Upper lobe of right lung (tissue), 1 donor: ENCODE results near the gene SLC35F3. TPM values are rescaled to one million over a fixed set of nuclear protein-coding genes. Genes with fewer than 3 reads are reported as not detected.

Experiments
- ATAC-seq: fragments of 200-7000 bp; cut with Tn5 transposase; one replicate; pipeline ENCODE4 v1.9.1; 2020; ENCODE audit warnings: mild to moderate bottlenecking, moderate library complexity
- DNase-seq: peaks from one replicate; pipeline ENCODE4 v3.0.0-alpha.2; 2020
- H3K27ac ChIP-seq: fragments of 200-600 bp; one replicate; pipeline ENCODE4 v1.8.0; 2022
- H3K27me3 ChIP-seq: fragments of 200-600 bp; one replicate; pipeline ENCODE4 v1.8.0; 2022; ENCODE audit warnings: mild to moderate bottlenecking
- H3K36me3 ChIP-seq: fragments of 200-600 bp; one replicate; pipeline ENCODE4 v1.8.0; 2022
- H3K4me1 ChIP-seq: fragments of 200-600 bp; one replicate; pipeline ENCODE4 v1.8.0; 2022
- H3K4me3 ChIP-seq: fragments of 200-600 bp; one replicate; pipeline ENCODE4 v1.8.0; 2022; ENCODE audit warnings: mild to moderate bottlenecking
- H3K9me3 ChIP-seq: fragments of 200-600 bp; one replicate; pipeline ENCODE4 v1.8.0; 2022
- CTCF ChIP-seq: fragments of 200-600 bp; IDR thresholded peaks from one replicate; pipeline ENCODE4 v1.8.0; 2022; ENCODE audit warnings: antibody characterized with exemption
- intact Hi-C: fragments of 100-400 bp; cut with DNase I; formaldehyde crosslinking; loops from one replicate; pipeline ENCODE4 v1.11.0; 2022
- total RNA-seq: library from RNA; stranded (reverse); fragmentation: NEBNext Ultra II Directional; extraction: Animal tissue kit (Norgen Biotek cat#: 25700); gene quantifications from one replicate; pipeline ENCODE4 v1.2.1, GENCODE V29; 2021
- donor health status: DM: no; HTN: yes; CAD: no; lungs with severe emphysema.

SLC35F3 gene
- total RNA-seq, 1 donor from 2014 or later, result 0.29 TPM

- Histone ChIP-seq H3K36me3 (no peaks in the 10 kb centered on the region), H3K27me3 (no peaks in the 10 kb centered on the region), H3K4me1 (no peaks in the 10 kb centered on the region), H3K4me3 (no peak overlapping the region), H3K9me3 (no peaks in the 10 kb centered on the region), H3K27ac (no peak overlapping the region)
- no peak for TF ChIP-seq CTCF
- ATAC-seq (no peak), DNase-seq (no peak)
- intact Hi-C loops, result no loop called here
These were observed 55.5 kb downstream of the SLC35F3 start for GRCh38 chr1:233959971-233960370.

GRCh38 chr1:233960386-233960785, 55.9 kb downstream of the SLC35F3 start:
- no peak for DNase-seq
- H3K36me3 ChIP-seq, result no peaks in the 10 kb centered on the region
- H3K4me3 ChIP-seq, result no peak overlapping the region
- H3K27ac ChIP-seq, result no peak overlapping the region
- intact Hi-C loops, result no loop called here
- H3K4me1 ChIP-seq, result no peaks in the 10 kb centered on the region
- H3K27me3 ChIP-seq, result no peaks in the 10 kb centered on the region
- ATAC-seq, result no peak
- no peak for TF ChIP-seq CTCF
- H3K9me3 ChIP-seq, result no peaks in the 10 kb centered on the region

GRCh38 chr1:233962878-233963277, 58.4 kb downstream of the SLC35F3 start:
- Histone ChIP-seq H3K27me3 (no peaks in the 10 kb centered on the region), H3K4me3 (no peak overlapping the region), H3K9me3 (no peaks in the 10 kb centered on the region), H3K27ac (no peak overlapping the region), H3K4me1 (no peaks in the 10 kb centered on the region), H3K36me3 (no peaks in the 10 kb centered on the region)
- TF ChIP-seq CTCF, result no peak
- DNase-seq (no peak), ATAC-seq (no peak)
- intact Hi-C loops, result no loop called here

GRCh38 chr1:233965856-233966255, 61.4 kb downstream of the SLC35F3 start:
- Histone ChIP-seq H3K4me3 (no peak overlapping the region), H3K27ac (no peak overlapping the region), H3K36me3 (no peaks in the 10 kb centered on the region), H3K27me3 (no peaks in the 10 kb centered on the region), H3K4me1 (no peaks in the 10 kb centered on the region), H3K9me3 (no peaks in the 10 kb centered on the region)
- ATAC-seq (no peak), DNase-seq (no peak)
- intact Hi-C loops, result no loop called here
- no peak for TF ChIP-seq CTCF

GRCh38 chr1:233971753-233972152, 67.3 kb downstream of the SLC35F3 start:
- H3K27ac ChIP-seq, result no peak overlapping the region
- peak; percentile 41 for ATAC-seq
- H3K4me3 ChIP-seq, result no peak overlapping the region
- no peak for DNase-seq
- H3K27me3 ChIP-seq, result no peaks in the 10 kb centered on the region
- no peaks in the 10 kb centered on the region for H3K36me3 ChIP-seq
- intact Hi-C loops, result no loop called here
- no peaks in the 10 kb centered on the region for H3K9me3 ChIP-seq
- no peaks in the 10 kb centered on the region for H3K4me1 ChIP-seq
- TF ChIP-seq CTCF, result no peak

GRCh38 chr1:233972563-233972950, 68.1 kb downstream of the SLC35F3 start:
- no peaks in the 10 kb centered on the region for H3K36me3 ChIP-seq
- DNase-seq, result no peak
- no peaks in the 10 kb centered on the region for H3K4me1 ChIP-seq
- H3K9me3 ChIP-seq, result no peaks in the 10 kb centered on the region
- TF ChIP-seq CTCF, result no peak
- no peaks in the 10 kb centered on the region for H3K27me3 ChIP-seq
- H3K4me3 ChIP-seq, result no peak overlapping the region
- no peak for ATAC-seq
- no peak overlapping the region for H3K27ac ChIP-seq
- intact Hi-C loops, result no loop called here
